Neural cell (in vitro differentiated cells): ENCODE results near the gene MAP2K1.

ENCODE experiments used
- CTCF ChIP-seq: fragments of 450-650 bp; IDR thresholded peaks from 2 replicates; pipeline ENCODE4 v1.5.1; 2014; ENCODE audit warnings: antibody characterized with exemption, mild to moderate bottlenecking, moderate library complexity; ENCODE audit not compliant: poor library complexity, severe bottlenecking
- POLR2AphosphoS5 ChIP-seq: IDR thresholded peaks from 2 replicates; pipeline ENCODE4 v1.6.1; 2012
- TF ChIP-seq, protein P1 (sequence below): IDR thresholded peaks from 2 replicates; pipeline ENCODE4 v1.6.1; 2012; ENCODE audit warnings: borderline replicate concordance

GRCh38 chr15:66508293-66508883, 121.7 kb downstream of the MAP2K1 start:
- TF ChIP-seq, protein P1, sequence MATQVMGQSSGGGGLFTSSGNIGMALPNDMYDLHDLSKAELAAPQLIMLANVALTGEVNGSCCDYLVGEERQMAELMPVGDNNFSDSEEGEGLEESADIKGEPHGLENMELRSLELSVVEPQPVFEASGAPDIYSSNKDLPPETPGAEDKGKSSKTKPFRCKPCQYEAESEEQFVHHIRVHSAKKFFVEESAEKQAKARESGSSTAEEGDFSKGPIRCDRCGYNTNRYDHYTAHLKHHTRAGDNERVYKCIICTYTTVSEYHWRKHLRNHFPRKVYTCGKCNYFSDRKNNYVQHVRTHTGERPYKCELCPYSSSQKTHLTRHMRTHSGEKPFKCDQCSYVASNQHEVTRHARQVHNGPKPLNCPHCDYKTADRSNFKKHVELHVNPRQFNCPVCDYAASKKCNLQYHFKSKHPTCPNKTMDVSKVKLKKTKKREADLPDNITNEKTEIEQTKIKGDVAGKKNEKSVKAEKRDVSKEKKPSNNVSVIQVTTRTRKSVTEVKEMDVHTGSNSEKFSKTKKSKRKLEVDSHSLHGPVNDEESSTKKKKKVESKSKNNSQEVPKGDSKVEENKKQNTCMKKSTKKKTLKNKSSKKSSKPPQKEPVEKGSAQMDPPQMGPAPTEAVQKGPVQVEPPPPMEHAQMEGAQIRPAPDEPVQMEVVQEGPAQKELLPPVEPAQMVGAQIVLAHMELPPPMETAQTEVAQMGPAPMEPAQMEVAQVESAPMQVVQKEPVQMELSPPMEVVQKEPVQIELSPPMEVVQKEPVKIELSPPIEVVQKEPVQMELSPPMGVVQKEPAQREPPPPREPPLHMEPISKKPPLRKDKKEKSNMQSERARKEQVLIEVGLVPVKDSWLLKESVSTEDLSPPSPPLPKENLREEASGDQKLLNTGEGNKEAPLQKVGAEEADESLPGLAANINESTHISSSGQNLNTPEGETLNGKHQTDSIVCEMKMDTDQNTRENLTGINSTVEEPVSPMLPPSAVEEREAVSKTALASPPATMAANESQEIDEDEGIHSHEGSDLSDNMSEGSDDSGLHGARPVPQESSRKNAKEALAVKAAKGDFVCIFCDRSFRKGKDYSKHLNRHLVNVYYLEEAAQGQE: no peak
- TF ChIP-seq CTCF (no peak), POLR2AphosphoS5 (no peak)
